Measurements from ENCODE around the gene KRTAP22-2.

GRCh38 chr21:30620522-30620921, 30.3 kb upstream of the KRTAP22-2 start, which contains the start of gene KRTAP20-4:
- TF ChIP-seq CTCF (IDR thresholded peaks at IDR 0.05) = no peak
- no peak for TF ChIP-seq POLR2AphosphoS5 (IDR thresholded peaks at IDR 0.05)
- TF ChIP-seq POLR2A (IDR thresholded peaks at IDR 0.05) = no peak
